Measurements from ENCODE around the gene PADI2.

The PADI2 gene

DNA sequence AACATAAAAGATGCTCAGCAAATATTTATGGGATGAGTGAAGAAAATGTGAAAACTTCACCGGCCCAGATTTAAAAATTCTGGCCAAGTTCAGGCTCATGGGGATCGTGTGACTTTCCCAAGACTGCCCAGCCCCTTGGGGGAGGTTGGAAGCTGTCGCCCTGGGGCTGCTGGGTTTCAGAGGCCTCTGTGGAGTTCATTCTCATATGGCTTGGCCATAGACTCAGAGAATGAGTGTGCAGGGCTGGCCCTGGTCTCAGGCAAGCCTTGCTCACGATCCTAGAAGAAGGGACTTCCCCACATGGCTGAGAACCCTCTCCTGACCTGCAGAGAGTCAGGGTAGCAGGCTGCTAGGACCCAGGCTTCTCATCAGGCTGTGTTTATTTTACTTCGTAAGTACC lies 24.6 kb downstream of the PADI2 start:
- Histone ChIP-seq H3F3A (ENCODE audit: insufficient read depth, low read length) (no peaks in the 10 kb centered on the region), H3K27me3 (ENCODE audit: insufficient read depth, low read length) (0 out of 2 replicates have a peak, but pooled peaks cover 3% of the 10 kb centered on the region), H3K9me3 (ENCODE audit: low read length) (no peaks in the 10 kb centered on the region), H3K4me3 (ENCODE audit: low read depth, low read length, poor library complexity, severe bottlenecking) (no peak overlapping the region), H3K4me1 (ENCODE audit: insufficient read depth, low read length, severe bottlenecking) (no peaks in the 10 kb centered on the region), H3K9me2 (ENCODE audit: low read depth, low read length) (no peaks in the 10 kb centered on the region), H3K79me2 (ENCODE audit: insufficient read depth, low read length) (no peaks in the 10 kb centered on the region), H2AFZ (ENCODE audit: low read length) (no peak overlapping the region), H3K4me2 (ENCODE audit: low read length) (no peak overlapping the region), H3K9ac (ENCODE audit: low read length) (no peak overlapping the region), H3K36me3 (ENCODE audit: insufficient read depth, low read length) (no peaks in the 10 kb centered on the region), H3K27ac (ENCODE audit: low read depth, low read length, poor library complexity, severe bottlenecking) (no peak overlapping the region), H4K20me1 (ENCODE audit: insufficient read depth, low read length) (no peaks in the 10 kb centered on the region)
- TF ChIP-seq EZH2 (IDR thresholded peaks at IDR 0.05; ENCODE audit: borderline replicate concordance, low read length) = no peak
- TF ChIP-seq, protein P1, sequence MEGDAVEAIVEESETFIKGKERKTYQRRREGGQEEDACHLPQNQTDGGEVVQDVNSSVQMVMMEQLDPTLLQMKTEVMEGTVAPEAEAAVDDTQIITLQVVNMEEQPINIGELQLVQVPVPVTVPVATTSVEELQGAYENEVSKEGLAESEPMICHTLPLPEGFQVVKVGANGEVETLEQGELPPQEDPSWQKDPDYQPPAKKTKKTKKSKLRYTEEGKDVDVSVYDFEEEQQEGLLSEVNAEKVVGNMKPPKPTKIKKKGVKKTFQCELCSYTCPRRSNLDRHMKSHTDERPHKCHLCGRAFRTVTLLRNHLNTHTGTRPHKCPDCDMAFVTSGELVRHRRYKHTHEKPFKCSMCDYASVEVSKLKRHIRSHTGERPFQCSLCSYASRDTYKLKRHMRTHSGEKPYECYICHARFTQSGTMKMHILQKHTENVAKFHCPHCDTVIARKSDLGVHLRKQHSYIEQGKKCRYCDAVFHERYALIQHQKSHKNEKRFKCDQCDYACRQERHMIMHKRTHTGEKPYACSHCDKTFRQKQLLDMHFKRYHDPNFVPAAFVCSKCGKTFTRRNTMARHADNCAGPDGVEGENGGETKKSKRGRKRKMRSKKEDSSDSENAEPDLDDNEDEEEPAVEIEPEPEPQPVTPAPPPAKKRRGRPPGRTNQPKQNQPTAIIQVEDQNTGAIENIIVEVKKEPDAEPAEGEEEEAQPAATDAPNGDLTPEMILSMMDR (IDR thresholded peaks at IDR 0.05; ENCODE audit: low read length) = no peak

GRCh38 chr1:17093822-17094393 lies 25.3 kb downstream of the PADI2 start:
- Histone ChIP-seq H3K79me2 (ENCODE audit: insufficient read depth, low read length) (no peaks in the 10 kb centered on the region), H3K27me3 (ENCODE audit: insufficient read depth, low read length) (0 out of 2 replicates have a peak, but pooled peaks cover 3% of the 10 kb centered on the region), H3K4me1 (ENCODE audit: insufficient read depth, low read length, severe bottlenecking) (no peaks in the 10 kb centered on the region), H2AFZ (ENCODE audit: low read length) (no peak overlapping the region), H3F3A (ENCODE audit: insufficient read depth, low read length) (no peaks in the 10 kb centered on the region), H3K9me3 (ENCODE audit: low read length) (no peaks in the 10 kb centered on the region), H3K9ac (ENCODE audit: low read length) (no peak overlapping the region), H3K4me2 (ENCODE audit: low read length) (no peak overlapping the region), H3K36me3 (ENCODE audit: insufficient read depth, low read length) (no peaks in the 10 kb centered on the region), H3K27ac (ENCODE audit: low read depth, low read length, poor library complexity, severe bottlenecking) (no peak overlapping the region), H4K20me1 (ENCODE audit: insufficient read depth, low read length) (no peaks in the 10 kb centered on the region), H3K4me3 (ENCODE audit: low read depth, low read length, poor library complexity, severe bottlenecking) (no peak overlapping the region), H3K9me2 (ENCODE audit: low read depth, low read length) (no peaks in the 10 kb centered on the region)
- TF ChIP-seq, protein P1 (IDR thresholded peaks at IDR 0.05; ENCODE audit: low read length) = no peak
- TF ChIP-seq EZH2 (IDR thresholded peaks at IDR 0.05; ENCODE audit: borderline replicate concordance, low read length) = no peak

DNA sequence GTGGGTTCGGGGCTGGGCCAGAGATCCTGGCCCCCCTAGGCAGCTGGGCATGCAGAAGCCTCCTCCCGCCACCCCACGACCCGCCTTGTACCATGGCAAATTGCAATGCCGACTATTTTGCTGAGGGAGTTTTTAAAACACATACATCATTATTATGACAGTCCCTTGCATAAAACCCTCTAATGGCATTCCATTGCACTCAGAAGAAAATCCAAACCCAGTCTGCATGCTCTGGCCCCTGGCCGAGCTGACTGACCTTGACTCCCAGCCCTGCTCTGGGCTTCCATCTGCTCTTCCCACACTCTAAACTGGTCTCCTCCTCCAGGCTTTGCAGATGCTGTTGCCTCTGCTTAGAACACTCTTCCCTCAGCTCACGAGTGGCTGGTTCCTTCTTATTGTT lies 28.0 kb downstream of the PADI2 start:
- Histone ChIP-seq H3K4me1 (ENCODE audit: insufficient read depth, low read length, severe bottlenecking) (no peaks in the 10 kb centered on the region), H3K9ac (ENCODE audit: low read length) (no peak overlapping the region), H3K36me3 (ENCODE audit: insufficient read depth, low read length) (no peaks in the 10 kb centered on the region), H3K79me2 (ENCODE audit: insufficient read depth, low read length) (no peaks in the 10 kb centered on the region), H3K9me2 (ENCODE audit: low read depth, low read length) (no peaks in the 10 kb centered on the region), H2AFZ (ENCODE audit: low read length) (no peak overlapping the region), H3K4me3 (ENCODE audit: low read depth, low read length, poor library complexity, severe bottlenecking) (no peak overlapping the region), H3K4me2 (ENCODE audit: low read length) (no peak overlapping the region), H4K20me1 (ENCODE audit: insufficient read depth, low read length) (no peaks in the 10 kb centered on the region), H3K27me3 (ENCODE audit: insufficient read depth, low read length) (peaks cover 7% of the 10 kb centered on the region; the same call in 1 of the 2 replicates), H3F3A (ENCODE audit: insufficient read depth, low read length) (no peaks in the 10 kb centered on the region), H3K9me3 (ENCODE audit: low read length) (no peaks in the 10 kb centered on the region), H3K27ac (ENCODE audit: low read depth, low read length, poor library complexity, severe bottlenecking) (no peak overlapping the region)
- TF ChIP-seq EZH2 (IDR thresholded peaks at IDR 0.05; ENCODE audit: borderline replicate concordance, low read length) = no peak
- TF ChIP-seq, protein P1 (IDR thresholded peaks at IDR 0.05; ENCODE audit: low read length) = no peak
